ENCODE data around the gene COL28A1. TPM values are rescaled to one million over a fixed set of nuclear protein-coding genes. Genes with fewer than 3 reads are reported as not detected.
A peak's percentile ranks its signal among the peaks of the same experiment; 100 is the strongest.

COL28A1 gene
- total RNA-seq: not detected in 2 replicates

DNA sequence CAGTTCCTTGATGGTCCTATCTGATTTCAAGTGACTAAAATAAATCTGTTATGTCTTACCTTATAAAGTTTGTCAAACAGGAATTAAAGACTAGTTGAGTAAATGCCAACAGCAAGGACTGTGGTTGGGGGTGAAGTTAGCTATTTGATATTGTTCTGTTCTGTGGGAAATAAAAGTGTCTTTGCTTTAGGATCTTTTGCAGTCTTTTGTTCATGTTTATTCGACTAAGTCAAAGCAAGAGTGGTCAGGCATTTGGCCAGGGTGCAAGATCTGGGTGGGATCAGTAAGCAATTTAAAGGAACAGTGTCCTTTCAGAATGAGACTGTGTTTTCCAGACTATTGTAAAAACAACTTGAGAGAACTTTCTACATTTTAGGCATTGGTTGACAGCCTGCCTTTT is at the start of gene COL28A1:
Gene COL28A1, minus strand, starts transcription at position 183 of the 400 bp plus-strand sequence. CDS start 2,998 bp downstream, outside the sequence.
- DNase-seq (ENCODE audit: low read depth in 2 of 2): no peak

DNA sequence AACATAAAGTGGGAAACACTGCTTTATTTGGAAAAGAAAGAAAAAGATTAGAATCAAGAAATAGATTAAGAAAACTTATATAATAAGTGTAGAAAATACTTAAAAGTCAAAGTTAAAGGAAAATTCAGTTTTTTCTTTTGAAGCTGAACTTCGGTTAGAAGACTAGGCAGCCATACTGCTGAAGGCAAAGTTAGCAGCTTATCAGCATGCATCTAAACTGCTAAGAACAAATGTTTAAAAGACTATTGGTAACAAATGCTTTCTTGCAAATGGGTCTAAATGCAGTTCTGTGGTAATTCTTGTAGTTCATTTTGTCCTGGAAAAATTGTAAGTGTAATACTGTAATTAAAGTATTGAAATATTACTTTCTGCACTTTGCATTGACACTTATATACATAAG is 49.0 kb upstream of the COL28A1 start:
- no peak for DNase-seq (ENCODE audit: low read depth in 2 of 2)

DNA sequence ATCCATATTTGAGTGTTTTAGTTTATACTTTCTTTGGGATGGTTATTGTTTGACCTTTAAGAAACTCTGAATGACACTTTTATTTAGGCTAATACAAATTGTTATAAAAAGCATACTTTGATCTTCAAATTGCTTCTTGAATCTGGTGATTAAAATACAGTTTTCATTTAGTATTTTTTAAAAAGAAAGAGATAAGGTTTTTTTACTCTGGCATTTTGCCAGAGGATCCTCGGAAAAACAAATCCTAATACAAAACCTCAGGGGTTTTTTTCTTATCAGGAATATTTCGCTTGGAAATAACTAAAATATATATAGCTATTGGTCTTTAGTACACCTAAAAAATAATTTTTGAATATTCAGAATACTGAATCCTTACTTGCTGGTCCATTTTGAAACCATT is 48.1 kb upstream of the COL28A1 start:
- no peak for DNase-seq (ENCODE audit: low read depth in 2 of 2)

DNA sequence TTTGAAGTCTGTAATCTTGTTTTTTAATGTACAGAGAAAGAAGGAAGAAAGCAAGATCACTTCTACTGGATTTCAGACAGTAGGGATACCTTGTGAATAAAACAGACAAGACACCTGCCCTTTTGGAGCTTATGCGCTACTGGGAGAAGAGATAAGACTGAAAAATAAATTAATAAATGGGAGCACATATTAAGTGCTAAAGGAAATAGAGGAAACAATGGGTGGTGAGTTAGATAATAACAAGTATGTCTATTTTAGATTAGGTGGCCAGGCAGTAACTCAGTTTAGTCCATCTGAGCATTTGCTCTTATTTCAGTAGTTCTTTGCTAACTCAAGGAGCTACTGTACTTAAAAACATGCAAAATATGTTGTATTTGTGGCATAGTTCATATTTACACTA is 46.9 kb upstream of the COL28A1 start:
- peak in 1 of 2 donors; percentile 29 for DNase-seq (ENCODE audit: low read depth in 2 of 2)

DNA sequence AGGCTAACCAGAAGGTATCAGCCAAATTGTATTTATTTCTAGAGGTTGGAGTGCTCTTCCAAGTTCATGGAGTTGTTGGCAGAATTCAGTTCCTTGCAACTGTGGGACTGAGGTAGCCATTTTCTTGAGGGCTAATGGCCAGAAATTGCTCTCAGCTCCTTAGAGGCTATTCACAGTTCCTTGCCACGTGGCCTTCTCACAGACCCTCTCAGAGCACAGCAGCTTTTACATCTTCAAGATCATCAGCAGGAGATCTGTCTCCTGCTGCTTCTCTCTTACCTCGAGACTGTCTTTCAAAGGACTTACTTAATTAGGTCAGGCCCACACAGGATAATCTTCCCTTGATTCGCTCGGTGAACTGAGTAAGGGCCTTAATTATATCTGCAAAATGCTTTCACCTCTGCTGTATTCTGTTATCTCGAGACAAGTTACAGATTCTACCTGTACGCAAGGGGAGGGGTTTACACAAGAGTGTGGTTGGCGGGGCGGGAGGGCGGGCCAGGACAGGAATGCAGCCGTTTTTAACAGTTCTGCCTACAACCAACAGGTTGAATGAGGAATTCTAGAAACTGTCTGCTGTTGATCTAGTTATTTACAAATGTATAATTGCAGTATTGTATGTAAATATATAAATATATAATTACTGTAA is 46.0 kb upstream of the COL28A1 start:
- no peak for DNase-seq (ENCODE audit: low read depth in 2 of 2)

DNA sequence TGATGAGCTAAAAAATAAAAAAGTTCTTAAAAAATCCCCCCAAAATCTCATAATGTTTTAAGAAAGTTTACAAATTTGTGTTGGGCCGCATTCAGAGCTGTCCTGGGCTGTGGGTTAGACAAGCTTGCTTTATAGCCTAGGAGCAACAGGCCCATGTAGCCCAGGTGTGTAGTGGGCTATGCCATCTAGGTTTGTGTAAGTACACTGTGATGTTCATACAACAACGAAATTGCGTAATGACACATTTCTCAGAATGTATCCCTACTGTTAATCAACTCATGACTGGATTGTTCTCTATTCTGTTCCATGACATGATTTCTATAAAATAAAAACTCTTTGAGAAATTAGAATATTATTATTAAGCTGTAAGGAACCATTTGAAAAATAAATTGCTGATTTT is 44.0 kb upstream of the COL28A1 start:
- no peak for DNase-seq (ENCODE audit: low read depth in 2 of 2)

DNA sequence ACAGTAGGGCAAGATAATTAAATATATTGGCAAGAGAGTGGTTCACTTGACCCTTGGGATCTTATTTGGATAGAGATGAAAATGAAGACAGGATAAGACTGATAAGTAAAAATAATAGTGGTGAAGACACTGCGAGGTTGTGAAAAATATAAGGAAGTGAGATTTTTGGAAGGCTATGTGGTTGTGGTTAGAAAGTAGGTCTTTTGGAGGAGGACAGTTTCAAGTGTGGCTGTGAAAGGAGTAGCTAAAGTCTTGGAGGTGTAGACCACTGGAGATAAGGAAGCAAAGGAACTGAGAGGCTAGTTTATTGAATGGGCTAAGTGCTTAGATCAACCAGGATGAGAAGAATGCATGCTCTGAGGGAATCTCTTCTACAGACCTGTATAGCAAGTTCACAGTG is 42.2 kb upstream of the COL28A1 start:
- DNase-seq (ENCODE audit: low read depth in 2 of 2): no peak

DNA sequence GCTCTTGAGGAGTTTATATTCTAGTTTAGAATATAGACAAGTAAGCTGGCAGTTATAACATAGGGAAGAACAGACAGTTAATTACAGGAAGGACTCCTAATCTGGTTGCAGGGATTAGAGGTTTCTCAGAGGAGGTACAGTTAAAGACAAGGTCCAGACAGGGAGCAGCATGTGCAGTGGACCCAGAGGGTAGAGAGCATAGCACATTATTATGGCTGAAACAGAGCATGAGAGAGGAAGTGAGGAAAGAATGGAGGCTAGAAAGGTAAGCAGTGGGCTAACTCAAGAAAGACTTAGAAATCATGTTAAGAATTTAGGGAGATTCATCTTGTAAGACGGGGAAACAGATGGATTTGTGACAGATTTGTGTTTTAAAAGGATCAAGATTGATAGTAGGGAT is 40.7 kb upstream of the COL28A1 start:
- no peak for DNase-seq (ENCODE audit: low read depth in 2 of 2)

DNA sequence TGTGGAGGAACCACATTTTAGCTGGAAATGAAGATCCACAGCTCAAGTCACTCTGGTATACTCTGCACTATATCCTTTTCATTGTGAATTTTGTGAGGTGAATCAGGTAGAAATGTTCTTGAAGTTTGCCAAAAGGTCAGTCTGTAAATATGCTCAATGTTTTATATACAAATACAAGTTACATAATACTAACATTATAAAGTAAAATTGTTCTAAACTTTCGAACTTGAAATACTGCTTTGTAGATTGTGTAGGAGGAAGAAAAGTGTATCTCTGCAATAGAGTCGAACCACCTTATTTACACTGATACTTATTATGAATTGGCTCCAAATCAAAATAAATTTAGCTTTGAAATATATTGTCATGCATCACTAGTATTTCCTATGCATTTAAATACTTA is 38.0 kb upstream of the COL28A1 start:
- DNase-seq (ENCODE audit: low read depth in 2 of 2): no peak

DNA sequence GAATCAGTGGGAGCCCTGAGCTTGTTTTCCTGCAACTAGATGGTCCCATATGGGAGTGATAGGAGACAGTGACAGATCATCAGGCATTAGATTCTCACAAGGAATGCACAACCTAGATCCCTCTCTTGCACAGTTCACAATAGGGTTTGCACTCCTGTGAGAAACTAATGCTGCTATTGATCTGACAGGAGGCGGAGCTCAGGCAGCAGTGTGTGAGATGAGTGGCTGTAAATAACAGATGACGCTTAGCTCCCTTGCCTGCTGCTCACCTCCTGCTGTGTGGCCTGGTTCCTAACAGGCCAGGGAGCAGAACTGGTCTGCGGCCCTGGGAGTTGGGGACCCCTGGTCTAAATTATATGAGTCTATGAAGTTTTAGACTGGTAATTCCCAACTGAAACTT is 34.9 kb upstream of the COL28A1 start:
- no peak for DNase-seq (ENCODE audit: low read depth in 2 of 2)

DNA sequence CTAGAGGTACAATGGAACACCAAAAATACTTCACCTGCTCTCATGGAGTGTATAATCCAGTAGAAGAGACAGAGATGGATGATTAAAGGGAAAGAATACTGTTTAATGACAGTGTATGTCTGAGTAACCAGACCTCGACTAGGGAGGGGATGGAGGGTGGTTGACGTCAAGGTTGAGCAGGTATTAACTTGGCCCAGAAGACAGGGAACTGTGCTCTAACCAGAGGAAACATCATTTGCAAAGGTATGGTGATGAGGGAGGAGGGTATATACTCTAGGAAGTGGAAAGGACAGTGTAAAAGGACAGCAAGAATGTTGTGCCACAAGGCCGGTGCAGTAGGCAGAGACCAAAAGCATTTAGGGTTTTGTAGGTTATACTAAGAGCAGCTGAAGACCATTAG is 33.9 kb upstream of the COL28A1 start:
- no peak for DNase-seq (ENCODE audit: low read depth in 2 of 2)

DNA sequence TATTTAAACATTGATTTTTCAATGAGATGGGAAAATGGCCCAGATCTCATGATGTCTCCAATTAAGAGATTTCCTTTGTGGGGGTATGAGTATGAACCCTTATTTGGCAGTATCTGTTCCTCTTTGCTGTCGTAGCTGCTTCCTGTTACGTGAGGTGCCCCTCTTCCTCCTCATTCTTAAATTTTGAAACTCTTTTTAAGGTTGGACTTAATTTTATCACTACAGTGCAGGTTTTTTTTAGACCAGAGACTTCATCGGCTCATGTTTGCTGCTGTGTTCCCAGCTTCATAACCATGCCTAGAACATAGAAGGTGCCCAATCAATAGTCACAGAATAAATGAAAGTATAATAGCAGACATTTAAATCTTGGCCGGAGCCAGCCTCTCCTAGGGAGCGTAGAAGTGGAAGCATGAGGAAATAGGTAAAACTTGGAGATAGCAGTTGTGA is 33.4 kb upstream of the COL28A1 start:
- no peak for DNase-seq (ENCODE audit: low read depth in 2 of 2)

DNA sequence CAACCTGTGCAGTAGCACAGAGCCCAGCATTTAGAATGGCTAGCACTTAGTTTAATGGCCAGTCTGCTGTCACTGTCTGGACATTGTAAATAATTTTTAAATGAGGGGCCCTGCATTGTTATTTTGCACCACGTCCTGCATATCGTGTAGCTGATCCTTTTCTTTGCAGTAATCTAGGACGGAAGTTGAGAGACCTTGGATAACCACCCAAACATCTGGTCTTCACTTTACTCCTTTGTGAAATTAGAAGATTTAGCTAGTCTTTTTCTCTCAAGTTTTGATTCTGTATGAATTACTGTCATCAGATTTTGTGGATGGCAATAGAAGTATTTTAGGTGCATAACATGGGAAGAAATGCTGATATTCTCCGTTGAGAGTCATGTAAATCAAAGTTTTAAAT is 32.9 kb upstream of the COL28A1 start:
- DNase-seq (ENCODE audit: low read depth in 2 of 2): no peak

DNA sequence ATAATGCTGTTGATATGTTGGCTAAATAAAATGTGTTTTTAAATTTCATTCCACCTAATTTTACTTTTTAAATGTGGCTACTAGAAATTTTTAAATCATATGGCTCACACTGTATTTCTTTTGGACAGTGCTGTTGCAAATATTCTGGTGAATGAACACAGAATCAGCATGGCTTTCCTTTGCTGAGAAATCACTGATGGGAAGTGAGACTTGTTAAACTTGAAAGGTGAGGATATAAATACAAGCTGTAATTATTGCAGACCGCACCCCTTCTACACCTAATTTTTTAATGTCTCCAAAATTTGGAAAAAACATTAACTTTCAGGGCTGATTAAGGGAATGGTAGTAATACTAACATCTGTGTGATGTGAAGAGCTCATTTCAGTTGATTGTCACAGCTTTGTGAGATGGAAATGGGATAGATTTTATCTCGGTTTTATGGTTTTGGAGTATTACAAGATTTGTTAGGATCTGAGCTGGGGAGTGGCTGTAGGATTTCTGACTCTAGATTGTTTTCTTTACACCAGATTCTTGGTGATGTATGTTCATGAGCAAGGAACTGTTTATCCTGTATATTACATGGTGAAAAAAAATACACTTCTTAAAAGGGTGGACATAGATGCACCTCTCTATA is 32.3 kb upstream of the COL28A1 start:
- DNase-seq (ENCODE audit: low read depth in 2 of 2): no peak

DNA sequence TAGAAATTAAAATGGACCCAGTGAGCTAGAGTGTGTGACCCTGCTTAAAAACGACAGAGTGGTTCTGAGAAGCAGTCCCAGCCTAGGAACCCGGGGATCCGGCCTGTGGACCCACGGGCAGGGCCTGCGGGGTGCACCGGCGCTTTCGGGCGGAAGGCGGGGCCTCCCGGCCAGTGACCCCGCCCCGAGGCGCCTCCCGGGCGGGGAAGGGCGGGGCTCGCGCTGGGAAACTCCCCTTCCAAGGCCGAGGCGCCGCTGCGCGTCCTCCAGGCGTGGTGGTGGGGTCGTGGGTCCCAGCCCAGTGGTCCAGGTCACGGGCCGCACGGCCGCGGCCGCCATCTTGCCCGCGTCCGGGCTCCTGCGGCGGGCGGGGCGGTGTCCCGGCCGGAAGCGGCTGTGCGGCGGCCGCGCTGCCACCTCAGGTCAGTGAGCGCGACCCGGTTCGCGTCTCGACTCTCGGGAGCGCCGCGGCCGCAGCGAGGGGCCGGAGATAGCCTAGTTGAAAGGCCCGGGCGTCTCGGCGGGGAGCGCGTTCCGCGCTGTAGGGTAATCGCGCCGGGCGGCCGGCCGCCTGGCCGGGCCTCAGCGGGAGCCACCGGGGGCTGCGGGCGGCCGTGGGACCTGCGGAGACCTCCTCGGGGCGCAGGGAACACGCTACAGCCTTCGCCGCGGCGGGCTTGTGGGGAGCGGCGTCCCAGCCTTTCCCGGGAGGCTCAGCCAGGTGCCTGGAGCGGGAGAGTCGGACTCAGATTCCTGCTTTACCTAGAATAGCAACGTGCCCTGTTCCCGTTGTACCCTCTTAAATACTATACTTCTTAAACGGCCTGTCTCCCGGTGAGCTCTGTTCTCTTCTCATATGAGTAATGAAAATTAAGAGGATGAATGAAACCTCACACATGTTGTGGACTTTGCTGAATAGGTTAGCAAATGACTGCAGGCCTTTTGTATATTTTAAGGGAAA is 31.3 kb upstream of the COL28A1 start, which contains the start of gene MIOS:
Gene MIOS, plus strand, starts transcription at position 234 of the 961 bp plus-strand sequence. CDS start 5,592 bp downstream, outside the sequence.
- DNase-seq (ENCODE audit: low read depth in 2 of 2): peak; percentile 70 to 78

DNA sequence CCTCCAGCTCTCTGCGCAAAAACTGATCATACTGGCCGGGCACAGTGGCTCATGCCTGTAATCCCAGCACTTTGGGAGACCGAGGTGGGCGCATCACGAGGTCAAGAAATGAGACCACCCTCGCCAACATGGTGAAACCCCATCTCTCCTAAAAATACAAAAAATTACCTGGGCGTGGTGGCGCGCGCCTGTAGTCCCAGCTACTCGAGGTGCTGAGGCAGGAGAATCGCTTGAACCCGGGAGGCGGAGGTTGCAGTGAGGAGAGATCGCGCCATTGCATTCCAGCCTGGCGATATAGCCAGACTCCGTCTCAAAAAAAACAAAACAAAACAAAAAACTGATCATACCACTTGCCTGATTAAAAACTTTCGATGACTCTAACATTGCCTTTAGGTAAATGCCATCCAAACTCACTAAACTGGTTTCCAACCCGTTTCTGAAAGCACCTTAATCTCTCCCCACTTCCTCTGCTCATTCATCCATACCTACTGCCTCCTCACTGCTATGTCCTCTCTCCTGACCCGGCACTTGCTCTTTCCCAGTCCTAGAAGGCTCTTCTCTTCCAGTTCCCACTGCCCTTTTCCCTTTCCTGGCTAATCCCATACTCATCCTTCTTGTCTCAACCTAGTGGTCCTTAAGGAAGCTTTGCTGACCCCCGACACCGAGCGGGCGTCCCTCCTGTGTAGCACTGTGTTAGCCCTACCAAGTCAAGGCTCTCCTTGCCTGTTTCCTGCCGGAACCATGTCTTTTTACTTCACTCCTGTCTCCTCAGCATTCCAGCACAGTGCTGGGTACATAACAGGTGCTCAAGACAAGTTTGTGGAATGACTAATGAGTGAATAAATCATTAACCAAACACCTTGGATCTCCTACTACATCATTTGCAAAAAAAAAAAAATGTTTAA is 30.3 kb upstream of the COL28A1 start:
- no peak for DNase-seq (ENCODE audit: low read depth in 2 of 2)

DNA sequence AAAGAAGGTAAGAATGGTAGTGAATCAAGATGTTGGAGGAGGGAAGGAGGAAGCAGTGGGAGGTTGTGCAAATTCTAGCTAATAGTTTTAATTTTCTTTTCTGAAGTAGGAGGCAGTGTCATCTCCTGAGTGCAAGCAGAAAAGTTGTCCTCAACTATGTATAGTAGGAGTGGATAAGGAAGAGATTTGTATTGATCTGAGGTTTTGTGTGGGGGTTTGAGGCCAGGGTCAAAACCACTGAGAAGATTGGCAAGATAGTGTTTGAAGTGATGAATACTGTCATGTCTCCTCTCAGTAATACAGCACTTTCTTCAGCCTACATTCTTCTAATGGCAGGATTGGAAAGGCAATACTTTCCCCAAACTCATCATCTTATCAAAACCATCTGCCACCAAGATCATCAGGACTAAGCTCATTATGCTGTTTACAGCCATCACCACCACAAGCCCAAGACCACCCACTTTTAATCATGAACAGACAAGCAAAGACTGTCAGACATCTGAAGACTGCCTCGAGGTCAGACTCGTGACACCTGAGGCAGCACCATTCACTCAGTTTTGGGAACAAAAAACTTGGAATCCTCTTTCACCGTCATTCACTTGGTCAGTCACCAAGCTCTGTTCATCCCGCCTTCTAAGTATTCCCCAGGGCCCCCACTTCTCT is 29.5 kb upstream of the COL28A1 start:
- DNase-seq (ENCODE audit: low read depth in 2 of 2): no peak

DNA sequence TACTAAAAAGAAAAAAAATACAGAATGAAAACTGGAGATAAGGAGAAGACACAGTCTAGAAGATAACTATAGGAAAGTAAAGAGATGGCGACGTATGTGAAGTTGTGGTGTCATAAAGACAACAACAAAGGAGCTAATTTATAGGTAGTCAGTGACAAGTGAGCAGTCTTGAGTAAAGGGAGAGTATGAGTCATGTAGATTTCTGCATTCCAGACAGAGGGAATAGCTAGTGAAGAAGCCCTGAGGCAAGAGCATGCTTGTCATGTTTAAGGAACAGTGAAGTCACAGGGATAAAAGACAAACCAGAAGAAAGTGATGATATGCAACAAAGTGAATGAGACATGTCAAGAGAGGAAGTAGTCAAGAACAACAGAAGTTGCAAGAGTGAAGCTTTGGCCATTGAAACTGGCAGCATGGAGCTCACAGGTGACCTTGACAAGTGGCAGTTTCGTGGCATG is 28.7 kb upstream of the COL28A1 start:
- DNase-seq (ENCODE audit: low read depth in 2 of 2): peak in 1 of 2 donors; percentile 14

DNA sequence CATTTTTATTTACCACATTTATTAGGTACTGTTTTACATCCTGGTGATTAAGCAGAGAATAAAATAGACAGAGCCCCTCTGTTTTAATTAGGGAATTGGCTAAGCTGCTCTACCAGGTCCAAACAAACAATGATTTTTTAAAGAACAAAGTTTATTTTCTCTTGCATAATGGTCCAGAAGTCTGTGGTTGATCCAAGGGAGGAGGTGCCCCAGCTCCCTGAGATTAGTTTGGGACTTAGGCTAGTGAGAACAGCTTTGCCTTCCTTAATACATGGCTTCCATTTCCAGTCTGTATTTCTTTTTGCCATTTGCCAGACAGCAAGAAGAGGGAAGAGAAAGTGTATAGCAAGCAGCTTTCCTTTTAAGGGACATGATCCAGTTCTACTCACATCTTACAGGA is 28.1 kb upstream of the COL28A1 start:
- DNase-seq (ENCODE audit: low read depth in 2 of 2): no peak

DNA sequence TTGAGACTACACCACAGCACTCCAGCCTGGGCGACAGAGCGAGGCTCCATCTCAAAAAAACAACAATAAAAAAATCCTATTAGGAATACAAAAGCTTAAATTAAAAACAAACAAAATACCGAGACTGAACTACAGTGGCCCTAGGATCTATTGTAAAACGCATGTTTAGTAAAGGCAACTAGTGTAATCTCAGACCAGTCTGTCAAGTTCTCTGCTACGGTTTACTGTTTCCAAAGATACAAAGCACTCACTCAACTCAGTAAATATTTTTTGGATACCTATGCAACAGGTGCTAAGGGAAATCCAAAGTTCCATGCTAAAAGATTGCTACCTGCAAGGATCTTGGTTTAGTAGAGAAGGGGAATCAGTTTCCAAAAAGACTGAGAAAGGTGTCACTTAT is 27.6 kb upstream of the COL28A1 start:
- no peak for DNase-seq (ENCODE audit: low read depth in 2 of 2)

Data from lung microvascular endothelial cell (primary cell).